HepG2 (cell line): Measurements from ENCODE around the gene LITAFD. TPM values are rescaled to one million over a fixed set of nuclear protein-coding genes. Genes with fewer than 3 reads are reported as not detected.

ENCODE experiments used
- CC2D1A ChIP-seq: sonication (generic); formaldehyde crosslinking; IDR thresholded peaks from 2 replicates; pipeline ENCODE4 v1.8.1; 2023; ENCODE audit warnings: mild to moderate bottlenecking, missing genetic modification reagents
- ERF ChIP-seq: IDR thresholded peaks from 2 replicates; pipeline ENCODE4 v1.6.1; 2018; ENCODE audit warnings: missing biosample characterization, missing genetic modification reagents
- ETV6 ChIP-seq: sonication (generic); formaldehyde crosslinking; conservative IDR thresholded peaks from 2 replicates; pipeline ENCODE4 v1.4.0; 2020; ENCODE audit warnings: missing genetic modification reagents
- KAT7 ChIP-seq: IDR thresholded peaks from 2 replicates; pipeline ENCODE4 v1.6.1; 2018; ENCODE audit warnings: borderline replicate concordance, missing compliant biosample characterization
- KAT8 ChIP-seq: IDR thresholded peaks from 2 replicates; pipeline ENCODE4 v1.6.1; 2016; ENCODE audit warnings: missing genetic modification reagents, missing compliant biosample characterization
- MED1 ChIP-seq: sonication (generic); formaldehyde crosslinking; IDR thresholded peaks from 2 replicates; pipeline ENCODE4 v1.4.0; 2020; ENCODE audit warnings: missing genetic modification reagents
- RBAK ChIP-seq: sonication (generic); formaldehyde crosslinking; IDR thresholded peaks from 2 replicates; pipeline ENCODE4 v1.5.1; 2020; ENCODE audit warnings: mild to moderate bottlenecking, missing genetic modification reagents
- TERF1 ChIP-seq: sonication (generic); formaldehyde crosslinking; IDR thresholded peaks from 2 replicates; pipeline ENCODE4 v1.8.0; 2022; ENCODE audit warnings: mild to moderate bottlenecking, missing genetic modification reagents, moderate library complexity
- WIZ ChIP-seq: sonication (generic); formaldehyde crosslinking; IDR thresholded peaks from 2 replicates; pipeline ENCODE4 v1.5.1; 2020; ENCODE audit warnings: mild to moderate bottlenecking, missing genetic modification reagents
- ZBTB7A ChIP-seq: sonication (generic); formaldehyde crosslinking; IDR thresholded peaks from 2 replicates; pipeline ENCODE4 v1.8.0; 2022; ENCODE audit warnings: mild to moderate bottlenecking, missing genetic modification reagents
- ZNF101 ChIP-seq: sonication (generic); formaldehyde crosslinking; IDR thresholded peaks from 2 replicates; pipeline ENCODE4 v1.4.0; 2020; ENCODE audit warnings: mild to moderate bottlenecking, low read depth, missing genetic modification reagents, borderline replicate concordance
- ZNF3 ChIP-seq: IDR thresholded peaks from 2 replicates; pipeline ENCODE4 v1.7.0; 2017; ENCODE audit warnings: inconsistent platforms
- ZNF432 ChIP-seq: sonication (generic); formaldehyde crosslinking; IDR thresholded peaks from 2 replicates; pipeline ENCODE4 v1.5.0; 2020; ENCODE audit warnings: missing genetic modification reagents, mild to moderate bottlenecking, borderline replicate concordance
- ZNF546 ChIP-seq: sonication (generic); formaldehyde crosslinking; conservative IDR thresholded peaks from 2 replicates; pipeline ENCODE4 v1.8.1; 2023; ENCODE audit warnings: mild to moderate bottlenecking, missing genetic modification reagents
- ZNF572 ChIP-seq: sonication (generic); formaldehyde crosslinking; IDR thresholded peaks from 2 replicates; pipeline ENCODE4 v1.5.1; 2020; ENCODE audit warnings: mild to moderate bottlenecking, missing genetic modification reagents
- ZNF720 ChIP-seq: sonication (generic); formaldehyde crosslinking; IDR thresholded peaks from 2 replicates; pipeline ENCODE4 v1.4.0; 2020; ENCODE audit warnings: missing genetic modification reagents
- ZNF747 ChIP-seq: sonication (generic); formaldehyde crosslinking; IDR thresholded peaks from 2 replicates; pipeline ENCODE4 v1.8.1; 2023; ENCODE audit warnings: missing genetic modification reagents, mild to moderate bottlenecking, borderline replicate concordance
- polyA plus RNA-seq, 8 experiments: library from polyadenylated mRNA; depleted of rRNA in 3 of 8; stranded (reverse) in 7 of 8; unstranded in 1 of 8; fragments of >200 nt; fragmentation: Illumina TruSeq in 4 of 8; extraction: Trizol in 4 of 8; gene quantifications; 2 replicates each; pipeline versions ENCODE4 v1.2.1 to v1.2.3, GENCODE V29; 2011 to 2016; ENCODE audit warnings: low read depth in 4 of 8, missing spikeins in 1 of 8, mixed read lengths in 1 of 8; ENCODE audit not compliant: insufficient read depth in 1 of 8
- total RNA-seq, 5 experiments: library from RNA; depleted of rRNA; stranded (reverse); fragments of >200 nt; fragmentation: Illumina TruSeq; extraction: Trizol; gene quantifications; 2 replicates each; pipeline ENCODE4 v1.2.3, GENCODE V29; 2016; ENCODE audit warnings: low read depth in 1 of 5
- TF ChIP-seq, protein P1 (sequence below): sonication (generic); formaldehyde crosslinking; IDR thresholded peaks from 2 replicates; pipeline ENCODE4 v1.5.0; 2020; ENCODE audit warnings: mild to moderate bottlenecking, missing genetic modification reagents, borderline replicate concordance
- TF ChIP-seq, protein P2 (sequence below): sonication (generic); formaldehyde crosslinking; IDR thresholded peaks from 2 replicates; pipeline ENCODE4 v1.4.0; 2020; ENCODE audit warnings: missing genetic modification reagents
- TF ChIP-seq, protein P3 (sequence below): sonication (generic); formaldehyde crosslinking; IDR thresholded peaks from 2 replicates; pipeline ENCODE4 v1.5.0; 2020; ENCODE audit warnings: mild to moderate bottlenecking, low read depth, missing genetic modification reagents, borderline replicate concordance
- TF ChIP-seq, protein P4 (sequence below): IDR thresholded peaks from 2 replicates; pipeline ENCODE4 v1.6.1; 2016; ENCODE audit warnings: low read depth, borderline replicate concordance

Gene LITAFD
- total and polyA plus RNA-seq, 2 of the 13 experiments (the other 11 are each of a cell fraction or from before 2014, with no cell fraction given), result not detected

- TF ChIP-seq, protein P1, sequence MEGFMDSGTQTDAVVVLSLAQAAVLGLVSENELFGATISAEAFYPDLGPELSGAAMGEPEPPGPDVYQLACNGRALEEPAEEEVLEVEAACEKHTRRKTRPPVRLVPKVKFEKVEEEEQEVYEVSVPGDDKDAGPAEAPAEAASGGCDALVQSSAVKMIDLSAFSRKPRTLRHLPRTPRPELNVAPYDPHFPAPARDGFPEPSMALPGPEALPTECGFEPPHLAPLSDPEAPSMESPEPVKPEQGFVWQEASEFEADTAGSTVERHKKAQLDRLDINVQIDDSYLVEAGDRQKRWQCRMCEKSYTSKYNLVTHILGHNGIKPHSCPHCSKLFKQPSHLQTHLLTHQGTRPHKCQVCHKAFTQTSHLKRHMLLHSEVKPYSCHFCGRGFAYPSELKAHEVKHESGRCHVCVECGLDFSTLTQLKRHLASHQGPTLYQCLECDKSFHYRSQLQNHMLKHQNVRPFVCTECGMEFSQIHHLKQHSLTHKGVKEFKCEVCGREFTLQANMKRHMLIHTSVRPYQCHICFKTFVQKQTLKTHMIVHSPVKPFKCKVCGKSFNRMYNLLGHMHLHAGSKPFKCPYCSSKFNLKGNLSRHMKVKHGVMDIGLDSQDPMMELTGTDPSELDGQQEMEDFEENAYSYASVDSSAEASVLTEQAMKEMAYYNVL (CRISPR knock-in tag), result peak; percentile 74; the same call in 1 of the 2 replicates
- TF ChIP-seq, protein P2, sequence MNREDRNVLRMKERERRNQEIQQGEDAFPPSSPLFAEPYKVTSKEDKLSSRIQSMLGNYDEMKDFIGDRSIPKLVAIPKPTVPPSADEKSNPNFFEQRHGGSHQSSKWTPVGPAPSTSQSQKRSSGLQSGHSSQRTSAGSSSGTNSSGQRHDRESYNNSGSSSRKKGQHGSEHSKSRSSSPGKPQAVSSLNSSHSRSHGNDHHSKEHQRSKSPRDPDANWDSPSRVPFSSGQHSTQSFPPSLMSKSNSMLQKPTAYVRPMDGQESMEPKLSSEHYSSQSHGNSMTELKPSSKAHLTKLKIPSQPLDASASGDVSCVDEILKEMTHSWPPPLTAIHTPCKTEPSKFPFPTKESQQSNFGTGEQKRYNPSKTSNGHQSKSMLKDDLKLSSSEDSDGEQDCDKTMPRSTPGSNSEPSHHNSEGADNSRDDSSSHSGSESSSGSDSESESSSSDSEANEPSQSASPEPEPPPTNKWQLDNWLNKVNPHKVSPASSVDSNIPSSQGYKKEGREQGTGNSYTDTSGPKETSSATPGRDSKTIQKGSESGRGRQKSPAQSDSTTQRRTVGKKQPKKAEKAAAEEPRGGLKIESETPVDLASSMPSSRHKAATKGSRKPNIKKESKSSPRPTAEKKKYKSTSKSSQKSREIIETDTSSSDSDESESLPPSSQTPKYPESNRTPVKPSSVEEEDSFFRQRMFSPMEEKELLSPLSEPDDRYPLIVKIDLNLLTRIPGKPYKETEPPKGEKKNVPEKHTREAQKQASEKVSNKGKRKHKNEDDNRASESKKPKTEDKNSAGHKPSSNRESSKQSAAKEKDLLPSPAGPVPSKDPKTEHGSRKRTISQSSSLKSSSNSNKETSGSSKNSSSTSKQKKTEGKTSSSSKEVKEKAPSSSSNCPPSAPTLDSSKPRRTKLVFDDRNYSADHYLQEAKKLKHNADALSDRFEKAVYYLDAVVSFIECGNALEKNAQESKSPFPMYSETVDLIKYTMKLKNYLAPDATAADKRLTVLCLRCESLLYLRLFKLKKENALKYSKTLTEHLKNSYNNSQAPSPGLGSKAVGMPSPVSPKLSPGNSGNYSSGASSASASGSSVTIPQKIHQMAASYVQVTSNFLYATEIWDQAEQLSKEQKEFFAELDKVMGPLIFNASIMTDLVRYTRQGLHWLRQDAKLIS, result peak; percentile 75; the same call in 1 of the 2 replicates
- TF ChIP-seq, protein P3, sequence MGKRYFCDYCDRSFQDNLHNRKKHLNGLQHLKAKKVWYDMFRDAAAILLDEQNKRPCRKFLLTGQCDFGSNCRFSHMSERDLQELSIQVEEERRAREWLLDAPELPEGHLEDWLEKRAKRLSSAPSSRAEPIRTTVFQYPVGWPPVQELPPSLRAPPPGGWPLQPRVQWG (CRISPR knock-in tag), result no peak
- TF ChIP-seq ZNF546 (CRISPR knock-in tag) (no peak), KAT8 (CRISPR knock-in tag) (peak; percentile 85), ZNF747 (CRISPR knock-in tag) (0 out of 2 replicates have a peak, but pooled peaks have one; percentile 66), ZNF3 (CRISPR knock-in tag) (peak; percentile 61; the same call in 1 of the 2 replicates), WIZ (CRISPR knock-in tag) (peak; percentile 76; the same call in 1 of the 2 replicates), ZNF720 (no peak), TERF1 (peak; percentile 74; the same call in 1 of the 2 replicates), KAT7 (CRISPR knock-in tag) (no peak; the same call in none of the 2 replicates), ZNF432 (no peak), ZBTB7A (CRISPR knock-in tag) (no peak), ZNF572 (no peak), RBAK (0 out of 2 replicates have a peak, but pooled peaks have one; percentile 49), ETV6 (CRISPR knock-in tag) (no peak), MED1 (CRISPR knock-in tag) (peak; percentile 94), CC2D1A (CRISPR knock-in tag) (no peak), ERF (CRISPR knock-in tag) (peak; percentile 90), ZNF101 (CRISPR knock-in tag) (no peak)
- TF ChIP-seq, protein P4, sequence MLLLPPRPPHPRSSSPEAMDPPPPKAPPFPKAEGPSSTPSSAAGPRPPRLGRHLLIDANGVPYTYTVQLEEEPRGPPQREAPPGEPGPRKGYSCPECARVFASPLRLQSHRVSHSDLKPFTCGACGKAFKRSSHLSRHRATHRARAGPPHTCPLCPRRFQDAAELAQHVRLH (CRISPR knock-in tag), result peak; percentile 60; the same call in 1 of the 2 replicates
These were observed 22.0 kb upstream of the LITAFD start (continued) for GRCh38 chr16:8859913-8860881.
